Hepatocyte (in vitro differentiated cells): Measurements from ENCODE around the gene SCN4B. TPM values are rescaled to one million over a fixed set of nuclear protein-coding genes. Genes with fewer than 3 reads are reported as not detected.
A peak's percentile ranks its signal among the peaks of the same experiment; 100 is the strongest.

Experiments
- DNase-seq: peaks from one replicate; pipeline ENCODE4 v3.0.0-alpha.2; 2016; ENCODE audit warnings: low spot score
- H2AFZ ChIP-seq: fragments of 200-600 bp; sonication (generic); 2 replicates; pipeline ENCODE4 v1.6.0; 2016; ENCODE audit warnings: antibody characterized with exemption, mild to moderate bottlenecking
- H3K27ac ChIP-seq: fragments of 200-600 bp; sonication (generic); 2 replicates; pipeline ENCODE4 v1.5.1; 2016; ENCODE audit warnings: mild to moderate bottlenecking
- H3K27me3 ChIP-seq: fragments of 200-600 bp; sonication (generic); 2 replicates; pipeline ENCODE4 v1.6.1; 2016
- H3K36me3 ChIP-seq: fragments of 200-600 bp; sonication (generic); replicated peaks from 2 replicates; pipeline ENCODE4 v1.5.1; 2016; ENCODE audit warnings: low read depth; ENCODE audit not compliant: insufficient read depth
- H3K4me1 ChIP-seq: fragments of 200-600 bp; sonication (generic); 2 replicates; pipeline ENCODE4 v1.5.1; 2016; ENCODE audit warnings: mild to moderate bottlenecking, moderate library complexity; ENCODE audit not compliant: insufficient read depth
- H3K4me2 ChIP-seq: fragments of 200-600 bp; sonication (generic); 2 replicates; pipeline ENCODE4 v1.6.0; 2016
- H3K4me3 ChIP-seq: fragments of 200-600 bp; sonication (generic); 2 replicates; pipeline ENCODE4 v1.5.1; 2016; ENCODE audit warnings: mild to moderate bottlenecking
- H3K79me2 ChIP-seq: fragments of 200-600 bp; sonication (generic); 2 replicates; pipeline ENCODE4 v1.6.0; 2017; ENCODE audit warnings: mild to moderate bottlenecking
- H3K9me2 ChIP-seq: fragments of 200-600 bp; sonication (generic); replicated peaks from 2 replicates; pipeline ENCODE4 v1.6.0; 2017; ENCODE audit warnings: mild to moderate bottlenecking; ENCODE audit not compliant: insufficient read depth
- H3K9me3 ChIP-seq: fragments of 200-600 bp; sonication (generic); 2 replicates; pipeline ENCODE4 v1.5.1; 2016; ENCODE audit warnings: low read depth, mild to moderate bottlenecking
- H4K20me1 ChIP-seq: fragments of 200-600 bp; sonication (generic); 2 replicates; pipeline ENCODE4 v1.6.0; 2016; ENCODE audit warnings: mild to moderate bottlenecking; ENCODE audit not compliant: insufficient read depth, poor library complexity, severe bottlenecking
- EZH2 ChIP-seq: fragments of 200-600 bp; sonication (generic); IDR thresholded peaks from 2 replicates; pipeline ENCODE4 v1.6.1; 2016; ENCODE audit warnings: antibody characterized with exemption, mild to moderate bottlenecking, borderline replicate concordance
- EZH2phosphoT487 ChIP-seq: fragments of 200-600 bp; sonication (generic); IDR thresholded peaks from one replicate; pipeline ENCODE4 v1.6.1; 2018; ENCODE audit warnings: antibody characterized with exemption, mild to moderate bottlenecking, low read depth, moderate library complexity; ENCODE audit not compliant: unreplicated experiment, severe bottlenecking
- WGBS: methylation state at CpG from one replicate; pipeline ENCODE4 v1.1.6; 2016; ENCODE audit warnings: low lambda C conversion rate; ENCODE audit errors: missing lambda C conversion rate; 5-methylcytosine and 5-hydroxymethylcytosine counted together
- polyA plus RNA-seq: library from polyadenylated mRNA; unstranded; fragments of >200 nt; fragmentation: Nextera tagmentation; extraction: Ambion mirVana; gene quantifications from 2 replicates; pipeline ENCODE4 v1.2.1, GENCODE V29; 2016
- total RNA-seq: library from RNA; depleted of rRNA; stranded (reverse); fragments of >200 nt; gene quantifications from 2 replicates; pipeline ENCODE4 v1.2.3, GENCODE V29; 2014
- TF ChIP-seq, protein P1 (sequence below): fragments of 200-600 bp; sonication (generic); IDR thresholded peaks from 2 replicates; pipeline ENCODE4 v1.5.1; 2016; ENCODE audit warnings: antibody characterized with exemption, mild to moderate bottlenecking; ENCODE audit not compliant: poor library complexity

SCN4B gene
- total and polyA plus RNA-seq, 2 experiments from 2014 or later = 0.57 to 1.1 TPM

DNA sequence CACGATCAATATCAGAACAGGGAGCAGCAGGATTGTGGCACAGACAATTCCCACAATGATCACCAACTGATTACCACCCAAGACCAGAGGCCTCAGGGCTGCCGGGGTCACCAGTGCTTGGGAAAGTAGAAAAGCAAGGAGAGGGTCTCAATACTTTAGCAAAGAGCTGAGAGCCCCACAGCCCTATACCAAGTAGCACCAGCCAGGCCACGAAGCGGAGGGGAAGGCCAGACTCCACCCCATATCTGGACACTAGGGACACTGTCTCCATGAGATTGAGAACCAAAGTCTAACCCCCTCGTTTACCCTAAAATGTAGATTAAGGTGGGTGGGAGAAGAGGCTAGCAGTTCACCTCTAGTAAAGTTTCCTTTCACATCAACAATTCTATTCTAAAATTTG lies 47.9 kb upstream of the SCN4B start:
- TF ChIP-seq EZH2 (no peak), EZH2phosphoT487 (no peak)
- TF ChIP-seq, protein P1, sequence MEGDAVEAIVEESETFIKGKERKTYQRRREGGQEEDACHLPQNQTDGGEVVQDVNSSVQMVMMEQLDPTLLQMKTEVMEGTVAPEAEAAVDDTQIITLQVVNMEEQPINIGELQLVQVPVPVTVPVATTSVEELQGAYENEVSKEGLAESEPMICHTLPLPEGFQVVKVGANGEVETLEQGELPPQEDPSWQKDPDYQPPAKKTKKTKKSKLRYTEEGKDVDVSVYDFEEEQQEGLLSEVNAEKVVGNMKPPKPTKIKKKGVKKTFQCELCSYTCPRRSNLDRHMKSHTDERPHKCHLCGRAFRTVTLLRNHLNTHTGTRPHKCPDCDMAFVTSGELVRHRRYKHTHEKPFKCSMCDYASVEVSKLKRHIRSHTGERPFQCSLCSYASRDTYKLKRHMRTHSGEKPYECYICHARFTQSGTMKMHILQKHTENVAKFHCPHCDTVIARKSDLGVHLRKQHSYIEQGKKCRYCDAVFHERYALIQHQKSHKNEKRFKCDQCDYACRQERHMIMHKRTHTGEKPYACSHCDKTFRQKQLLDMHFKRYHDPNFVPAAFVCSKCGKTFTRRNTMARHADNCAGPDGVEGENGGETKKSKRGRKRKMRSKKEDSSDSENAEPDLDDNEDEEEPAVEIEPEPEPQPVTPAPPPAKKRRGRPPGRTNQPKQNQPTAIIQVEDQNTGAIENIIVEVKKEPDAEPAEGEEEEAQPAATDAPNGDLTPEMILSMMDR = no peak
- Histone ChIP-seq H3K4me1 (peaks cover 33% of the 10 kb centered on the region), H2AFZ (no peak overlapping the region), H3K4me2 (no peak overlapping the region), H3K79me2 (no peaks in the 10 kb centered on the region), H3K9me2 (no peaks in the 10 kb centered on the region), H3K9me3 (no peaks in the 10 kb centered on the region), H3K36me3 (no peaks in the 10 kb centered on the region), H3K4me3 (no peak overlapping the region), H4K20me1 (no peaks in the 10 kb centered on the region), H3K27ac (no peak overlapping the region), H3K27me3 (no peaks in the 10 kb centered on the region)
- no peak for DNase-seq
- whole genome bisulfite sequencing = 91% methylated on average over 5 of the region's 5 CpGs

DNA sequence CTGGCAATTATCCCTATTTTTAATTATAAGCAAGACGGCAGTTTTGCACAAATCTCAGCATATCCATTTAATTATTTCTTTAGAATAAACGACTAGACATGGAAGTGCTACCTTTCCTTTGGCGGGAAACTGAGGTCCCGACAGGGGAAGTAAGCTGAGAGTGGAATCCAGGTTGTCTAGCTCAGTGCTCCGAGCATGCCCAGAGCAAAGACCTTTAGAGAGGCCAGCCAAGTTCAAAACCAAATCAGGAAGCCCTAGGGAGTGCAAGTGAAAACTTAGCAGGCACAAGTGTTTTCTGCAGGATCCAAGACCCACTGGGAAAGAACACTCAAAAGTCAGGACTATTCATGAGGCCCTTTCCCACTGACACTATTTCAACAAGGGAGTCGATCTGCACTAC lies 46.5 kb upstream of the SCN4B start:
- Histone ChIP-seq H3K9me2 (no peaks in the 10 kb centered on the region), H3K36me3 (no peaks in the 10 kb centered on the region), H3K27ac (peak overlapping the region; percentile 70), H2AFZ (peak overlapping the region; percentile 45), H3K4me1 (peaks cover 44% of the 10 kb centered on the region), H3K4me2 (no peak overlapping the region), H3K4me3 (no peak overlapping the region), H3K79me2 (no peaks in the 10 kb centered on the region), H3K27me3 (no peaks in the 10 kb centered on the region), H3K9me3 (no peaks in the 10 kb centered on the region), H4K20me1 (no peaks in the 10 kb centered on the region)
- TF ChIP-seq EZH2phosphoT487 = no peak
- TF ChIP-seq EZH2 = no peak
- TF ChIP-seq, protein P1 = no peak
- WGBS = 78% methylated on average over 6 of the region's 6 CpGs
- no peak for DNase-seq

DNA sequence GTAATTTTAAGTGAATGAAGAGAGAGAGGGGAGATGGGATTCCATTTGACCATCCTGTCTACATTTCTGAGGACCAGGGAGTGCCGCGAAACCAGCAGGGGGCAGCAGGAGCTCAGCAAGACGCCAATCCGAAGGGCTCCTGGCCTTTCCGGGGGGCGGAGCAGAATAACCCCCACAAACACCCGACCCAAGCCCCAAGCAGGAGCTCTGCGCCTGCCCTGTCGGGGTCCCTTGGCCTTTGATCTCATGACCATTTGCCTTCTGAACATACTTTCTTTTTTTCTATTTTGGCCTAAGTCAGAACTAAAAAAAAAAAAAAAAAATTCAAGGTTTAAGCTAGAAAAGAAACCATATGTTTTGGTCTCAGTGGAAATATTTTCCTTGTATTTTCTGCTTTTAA lies 45.7 kb upstream of the SCN4B start:
- no peak overlapping the region for H3K4me3 ChIP-seq

More for the DNA sequence above, 45.7 kb upstream of the SCN4B start:
- no peaks in the 10 kb centered on the region for H3K27me3 ChIP-seq
- peaks cover 46% of the 10 kb centered on the region for H3K4me1 ChIP-seq
- H3K9me3 ChIP-seq = no peaks in the 10 kb centered on the region
- peak overlapping the region; percentile 70 for H3K27ac ChIP-seq
- 0% methylated on average over 8 of the region's 9 CpGs for WGBS
- peak; percentile 89 for DNase-seq
- peak overlapping the region; percentile 45 for H2AFZ ChIP-seq
- no peaks in the 10 kb centered on the region for H3K79me2 ChIP-seq
- no peaks in the 10 kb centered on the region for H3K9me2 ChIP-seq
- no peaks in the 10 kb centered on the region for H4K20me1 ChIP-seq
- H3K4me2 ChIP-seq = peak overlapping the region; percentile 75
- no peaks in the 10 kb centered on the region for H3K36me3 ChIP-seq
- TF ChIP-seq, protein P1 = peak; percentile 95
- no peak for TF ChIP-seq EZH2phosphoT487
